Posterior cingulate gyrus (tissue), 11 donors: ENCODE results near the gene EIF4ENIF1.

Source experiments
- DNase-seq, 10 donors: peaks; one replicate each; pipeline versions ENCODE4 v3.0.0 to v3.0.0-alpha.2; 2020 to 2021; ENCODE audit warnings: mixed read lengths in 3 of 10
- intact Hi-C: fragments of 100-400 bp; cut with DNase I; formaldehyde crosslinking; loops from one replicate; pipeline ENCODE4 v1.15.1; 2023

Gene EIF4ENIF1

DNA sequence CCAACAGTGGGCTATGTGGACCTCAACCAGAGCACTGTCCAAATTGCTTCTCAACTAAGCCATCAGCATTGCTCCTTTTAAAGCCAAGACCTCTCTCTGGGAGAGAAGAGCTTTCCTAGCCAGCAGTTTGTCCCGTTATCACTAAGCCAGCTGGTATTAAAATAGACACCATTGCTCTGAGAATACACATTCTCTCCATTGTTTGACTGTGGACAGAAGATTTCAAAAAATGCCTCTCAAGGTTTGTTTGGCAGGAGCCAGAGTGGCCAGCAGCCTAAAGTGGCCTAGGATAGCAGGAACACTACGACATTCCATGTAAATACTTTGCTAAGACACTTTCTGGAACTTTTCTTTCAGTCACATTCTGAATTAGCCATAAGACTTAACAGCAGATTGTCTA is 41.3 kb downstream of the EIF4ENIF1 start:
- intact Hi-C loops = no loop called here
- no peak for DNase-seq

DNA sequence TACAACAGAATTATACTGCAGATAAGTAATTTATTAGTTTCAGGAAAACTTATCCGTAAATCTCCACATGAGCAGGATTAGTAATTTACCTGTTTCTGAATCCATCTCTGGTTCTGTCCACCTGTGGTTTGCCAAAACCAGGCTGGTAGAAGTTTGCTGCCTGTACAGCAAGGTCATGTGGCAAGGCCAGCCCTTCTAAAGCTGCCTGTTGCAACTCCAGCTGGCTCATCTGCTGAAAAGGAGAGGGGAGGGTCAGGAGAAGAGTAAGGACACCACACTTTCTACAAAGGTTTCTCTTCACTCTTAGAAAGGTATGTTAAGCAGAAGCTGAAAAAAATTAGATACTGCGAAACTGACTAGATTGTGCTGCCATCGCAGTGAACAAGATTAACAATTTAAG is 42.3 kb downstream of the EIF4ENIF1 start:
- no peak for DNase-seq
- intact Hi-C loops = no loop called here

DNA sequence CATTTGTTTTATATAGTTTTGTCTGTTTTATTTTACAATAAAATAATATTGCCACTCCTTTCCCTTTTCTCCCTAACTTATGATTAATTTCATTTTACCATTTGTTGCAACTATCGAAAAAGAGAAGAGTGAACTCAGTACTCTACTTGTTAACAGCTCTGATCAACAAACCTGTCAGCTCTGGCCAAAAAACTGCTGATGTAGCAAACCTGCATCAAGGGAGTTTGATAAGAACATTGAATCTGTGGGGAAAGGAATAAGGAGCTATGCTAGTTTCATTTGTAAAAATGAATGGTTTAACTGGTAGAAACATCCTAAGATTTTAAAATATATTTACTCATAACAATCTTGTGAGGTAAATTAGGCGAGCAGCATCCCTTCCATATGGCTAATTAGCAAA is 42.9 kb downstream of the EIF4ENIF1 start:
- intact Hi-C loops = no loop called here

DNA sequence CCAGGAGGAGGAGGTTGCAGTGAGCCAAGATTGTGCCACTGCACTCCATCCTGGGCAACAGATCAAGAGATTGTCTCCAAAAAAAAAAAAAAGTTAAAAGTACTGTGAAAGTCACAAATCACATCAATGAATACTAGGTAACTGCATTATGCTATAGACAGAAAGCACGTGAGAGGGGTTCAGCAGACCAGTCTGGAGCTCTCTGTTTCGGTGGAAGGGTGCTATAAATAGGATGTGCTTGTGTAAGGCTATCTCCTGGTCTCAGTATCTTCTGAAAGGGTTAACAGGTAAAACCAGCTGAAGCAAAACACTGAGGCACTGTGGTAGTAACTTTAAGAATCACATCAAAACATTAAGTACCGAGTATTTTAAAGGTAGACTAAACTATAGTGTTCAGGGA is 43.4 kb downstream of the EIF4ENIF1 start:
- intact Hi-C loops = no loop called here
- DNase-seq = no peak

More for the DNA sequence above, 42.9 kb downstream of the EIF4ENIF1 start:
- DNase-seq = no peak

DNA sequence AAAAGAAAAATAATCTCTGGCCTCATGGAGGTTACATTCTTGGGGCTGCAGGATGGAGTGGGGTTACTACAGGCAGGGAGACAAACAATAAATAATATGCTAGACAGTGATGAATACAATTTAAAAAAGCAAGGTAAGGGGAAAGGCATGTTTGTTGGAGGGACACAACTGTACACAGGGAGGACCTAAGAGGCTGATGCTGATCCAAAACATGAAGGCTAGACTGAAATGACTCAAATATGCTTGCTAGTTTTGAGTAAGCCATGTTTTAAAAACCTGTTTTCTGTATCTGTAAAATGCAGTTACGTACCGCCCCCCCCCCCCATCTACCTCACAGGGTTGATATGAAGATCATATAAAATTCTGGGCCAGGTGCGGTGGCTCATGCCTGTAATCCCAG is 44.0 kb downstream of the EIF4ENIF1 start:
- no peak for DNase-seq
- intact Hi-C loops = no loop called here

DNA sequence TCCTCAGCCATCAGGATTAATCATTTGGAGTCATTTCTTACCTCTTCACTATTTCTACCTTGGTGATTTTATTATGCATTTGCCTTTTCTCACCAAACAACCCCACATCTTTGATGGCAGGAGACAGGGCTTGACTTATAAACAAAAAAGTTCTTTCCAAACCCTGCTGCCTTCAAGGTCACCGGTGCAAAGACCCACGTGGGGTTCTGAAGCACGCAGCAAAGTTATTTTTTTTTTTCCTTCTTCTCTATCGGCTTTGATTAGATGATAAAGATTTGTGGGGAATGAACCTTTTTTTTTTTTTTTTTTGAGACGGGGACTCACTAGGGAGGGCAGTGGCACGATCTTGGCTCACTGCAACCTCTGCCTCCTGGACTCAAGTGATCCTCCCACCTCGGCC is 46.1 kb downstream of the EIF4ENIF1 start:
- no peak for DNase-seq
- intact Hi-C loops = no loop called here

DNA sequence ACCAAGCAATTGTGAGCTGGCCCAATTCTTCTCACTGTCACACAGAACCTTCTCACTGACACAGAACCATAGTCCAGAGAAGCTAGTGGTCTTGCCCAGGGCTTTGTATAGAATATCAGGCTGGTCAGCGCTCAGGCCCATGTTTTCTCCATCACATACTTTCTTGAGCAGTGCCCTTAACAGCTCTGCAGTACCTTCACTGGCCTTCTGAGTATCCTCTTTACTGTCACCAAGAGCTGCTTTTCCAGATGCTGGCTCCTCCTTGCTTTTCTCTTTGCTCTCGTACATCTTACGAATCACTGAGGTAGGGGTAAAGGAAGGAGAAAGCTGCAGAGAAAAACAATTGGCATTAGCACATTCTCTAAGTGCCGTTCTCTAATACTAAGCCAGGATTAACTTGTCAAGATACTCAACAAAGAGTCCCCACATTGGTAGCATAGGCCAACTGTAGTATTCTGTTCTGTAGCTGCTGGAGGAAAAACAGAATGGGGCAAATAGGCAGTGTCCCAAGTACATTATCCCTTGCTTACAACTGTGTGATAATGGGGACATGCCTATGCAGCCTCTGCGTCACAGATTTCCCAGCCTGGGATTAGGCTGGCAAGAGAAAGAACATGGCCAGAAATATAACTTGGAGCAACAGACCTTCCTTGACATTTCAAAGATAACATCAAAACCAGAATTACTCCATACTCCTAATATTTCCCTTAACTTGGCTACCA is 46.7 kb downstream of the EIF4ENIF1 start:
- intact Hi-C loops = no loop called here
- DNase-seq = no peak

DNA sequence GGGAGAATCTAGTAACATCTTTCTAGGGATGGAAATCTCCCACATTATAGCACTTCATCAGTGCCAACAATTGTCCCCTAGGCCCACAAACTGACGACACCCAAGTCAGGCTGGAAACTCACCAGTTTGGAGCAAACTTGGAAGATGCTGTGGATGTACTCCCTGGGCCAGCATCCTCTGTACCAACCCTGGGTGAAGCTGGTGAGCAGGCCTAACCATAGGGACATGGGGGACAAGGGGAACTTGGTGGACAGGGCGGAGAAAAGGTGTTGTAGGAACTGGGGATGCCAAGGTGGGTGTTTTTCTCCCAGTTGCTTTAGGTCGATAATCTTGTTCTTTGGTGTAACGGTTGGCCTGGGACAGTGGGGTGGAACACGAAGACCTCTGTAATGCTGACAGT is 48.0 kb downstream of the EIF4ENIF1 start:
- no peak for DNase-seq
- intact Hi-C loops = no loop called here

DNA sequence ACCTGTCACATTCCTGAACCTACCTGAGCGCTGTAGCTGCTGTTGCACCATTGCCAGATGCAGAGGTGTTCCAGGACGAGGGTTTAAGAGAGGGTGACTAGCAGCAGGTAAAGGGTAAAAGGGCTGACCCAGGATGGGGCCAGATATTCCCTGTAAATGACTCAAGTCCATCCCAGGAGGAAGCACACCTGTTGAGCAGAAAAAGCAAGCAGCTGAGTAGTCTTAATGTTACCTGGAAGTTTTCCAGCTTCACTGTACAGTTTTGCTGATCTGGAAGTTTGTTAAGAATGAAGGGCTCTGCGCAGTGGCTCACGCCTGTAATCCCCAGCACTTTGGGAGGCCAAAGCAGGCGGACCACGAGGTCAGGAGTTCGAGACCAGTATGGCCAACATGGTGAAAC is 49.0 kb downstream of the EIF4ENIF1 start:
- no peak for DNase-seq
- intact Hi-C loops = no loop called here

DNA sequence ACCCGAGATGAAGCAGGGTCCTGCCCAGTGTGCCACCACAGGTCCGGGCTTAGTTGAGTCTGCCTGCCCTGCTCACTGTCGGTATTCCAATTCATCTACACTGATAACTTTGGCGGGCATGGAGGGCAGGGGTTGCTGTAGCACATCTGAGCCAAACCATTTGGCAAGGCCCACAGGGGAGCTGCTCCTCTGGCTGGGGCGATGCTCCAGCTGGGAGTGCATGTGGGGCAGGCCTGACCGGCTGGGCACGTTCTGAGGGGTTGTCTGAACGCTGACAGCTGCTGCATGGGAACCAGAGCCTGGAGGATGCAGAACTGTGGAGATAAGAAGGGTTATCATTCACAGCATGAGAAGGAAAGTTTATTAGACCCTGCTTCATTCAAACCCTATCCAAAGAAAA is 49.8 kb downstream of the EIF4ENIF1 start:
- intact Hi-C loops = no loop called here
- DNase-seq = peak in 4 of 10 donors; percentile 6 to 82 (median 45)

DNA sequence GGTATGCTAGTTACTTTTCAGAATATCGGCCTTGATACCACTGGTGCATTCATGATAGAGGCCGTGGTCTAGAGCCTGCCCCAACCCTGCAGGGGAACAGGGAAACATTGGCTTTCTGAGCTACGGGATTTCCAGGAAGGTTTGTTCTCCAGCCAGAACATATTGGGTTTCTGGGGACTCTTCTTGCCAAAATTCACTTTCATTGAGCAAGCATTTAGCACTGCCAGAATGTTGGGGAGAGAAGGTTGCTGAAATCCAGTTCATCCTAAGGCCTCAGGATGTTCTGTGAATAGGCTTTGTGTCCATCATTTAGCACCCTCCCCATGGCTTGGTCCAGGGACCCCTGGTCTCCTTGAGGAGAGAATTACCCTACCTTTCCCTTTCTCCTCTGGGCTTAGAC is 53.5 kb downstream of the EIF4ENIF1 start:
- DNase-seq = no peak
- intact Hi-C loops = no loop called here

DNA sequence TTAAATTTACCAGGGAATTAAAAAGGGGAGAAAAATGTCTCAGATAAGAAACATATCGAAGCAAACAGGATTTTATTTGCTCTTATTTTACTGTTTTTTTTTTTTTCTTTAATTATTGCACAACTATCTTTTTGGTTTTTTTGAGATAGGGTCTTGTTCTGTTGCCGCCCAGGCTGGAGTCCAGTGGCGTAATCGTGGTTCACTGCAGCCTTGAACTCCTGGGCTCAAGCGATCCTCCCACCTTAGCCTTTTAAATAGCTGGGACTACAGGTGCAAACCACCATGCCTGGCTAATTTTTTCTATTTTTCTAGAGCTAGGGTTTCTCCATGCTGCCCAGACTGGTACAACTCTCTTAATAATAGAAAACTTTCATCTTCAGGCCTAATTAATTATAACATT is 57.7 kb downstream of the EIF4ENIF1 start:
- DNase-seq = no peak
- intact Hi-C loops = no loop called here

DNA sequence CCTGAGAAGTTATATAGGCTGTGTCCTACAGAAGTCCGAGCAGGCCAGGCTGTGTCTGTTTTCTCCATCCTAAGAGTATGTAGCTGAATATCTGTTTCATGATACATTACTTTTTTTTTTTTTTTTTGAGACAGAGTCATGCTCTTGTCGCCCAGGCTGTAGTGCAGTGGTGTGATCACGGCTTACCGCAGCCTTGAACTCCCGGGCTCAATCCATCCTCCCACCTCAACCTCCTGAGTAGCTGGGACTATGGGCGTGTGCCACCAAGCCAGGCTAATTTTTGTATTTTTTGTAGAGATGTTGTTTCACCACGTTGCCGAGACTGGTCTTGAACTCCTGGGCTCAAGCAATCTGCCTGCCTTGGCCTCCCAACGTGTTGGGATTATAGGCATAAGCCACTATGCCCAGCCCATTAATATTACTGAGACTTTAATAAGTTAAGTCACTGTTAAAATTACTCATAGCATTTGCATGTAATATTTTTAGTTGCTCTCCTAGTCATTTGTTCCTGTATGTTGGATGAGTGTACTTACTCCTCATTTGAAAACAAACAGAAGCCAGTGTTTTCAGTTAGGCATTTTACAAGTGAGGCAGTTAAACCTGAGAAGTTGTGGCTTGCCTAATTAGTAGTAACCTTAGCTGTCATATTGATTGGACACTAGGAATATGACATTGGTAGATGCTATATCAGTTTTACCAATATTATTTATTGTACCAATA is 64.2 kb downstream of the EIF4ENIF1 start:
- intact Hi-C loops = no loop called here
- no peak for DNase-seq

DNA sequence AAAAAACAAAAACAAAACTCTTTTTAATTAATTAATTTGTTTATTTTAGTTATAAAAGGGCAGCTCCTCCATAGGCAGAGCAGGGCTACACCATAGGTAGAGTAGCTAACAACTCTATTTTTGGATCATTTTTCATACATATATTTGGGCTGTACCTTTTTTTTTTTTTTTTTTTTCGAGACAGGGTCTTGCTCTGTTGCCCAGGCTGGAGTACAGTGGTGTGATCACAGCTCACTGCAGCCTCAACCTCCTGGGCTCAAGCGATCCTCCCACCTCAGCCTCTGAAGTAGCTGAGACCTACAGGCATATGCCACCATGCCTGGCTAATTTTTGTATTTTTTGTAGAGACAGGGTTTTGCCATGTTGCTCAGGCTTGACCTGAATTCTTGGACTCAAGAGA is 87.3 kb downstream of the EIF4ENIF1 start:
- DNase-seq = peak in 1 of 10 donors; percentile 8
- intact Hi-C loops = loop anchor here (10.0 kb wide), 1 partner anchor 82 kb away; the partner anchor contains the start of gene EIF4ENIF1

DNA sequence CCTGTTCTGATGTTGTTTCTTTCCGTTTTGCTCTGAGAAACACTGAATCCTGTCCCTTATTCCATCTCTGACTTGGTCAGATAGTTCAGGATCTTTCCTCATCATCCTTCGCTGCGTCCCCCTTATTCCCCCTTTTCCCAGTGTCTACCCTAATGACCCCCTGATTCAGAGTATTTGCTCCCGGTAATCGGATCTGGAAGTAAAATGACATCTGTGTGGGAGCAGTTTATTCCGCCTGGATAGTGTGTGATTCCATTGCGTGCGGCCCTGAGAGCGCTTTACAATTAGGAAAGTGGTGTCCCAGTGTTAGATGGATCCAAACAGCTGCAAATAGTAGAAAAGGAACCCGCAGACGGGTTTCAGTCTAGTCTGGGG is 89.6 kb downstream of the EIF4ENIF1 start:
- DNase-seq = peak in 1 of 10 donors; percentile 42
- intact Hi-C loops = loop anchor here (10.0 kb wide), 1 partner anchor 85 kb away; the partner anchor contains the start of gene EIF4ENIF1

DNA sequence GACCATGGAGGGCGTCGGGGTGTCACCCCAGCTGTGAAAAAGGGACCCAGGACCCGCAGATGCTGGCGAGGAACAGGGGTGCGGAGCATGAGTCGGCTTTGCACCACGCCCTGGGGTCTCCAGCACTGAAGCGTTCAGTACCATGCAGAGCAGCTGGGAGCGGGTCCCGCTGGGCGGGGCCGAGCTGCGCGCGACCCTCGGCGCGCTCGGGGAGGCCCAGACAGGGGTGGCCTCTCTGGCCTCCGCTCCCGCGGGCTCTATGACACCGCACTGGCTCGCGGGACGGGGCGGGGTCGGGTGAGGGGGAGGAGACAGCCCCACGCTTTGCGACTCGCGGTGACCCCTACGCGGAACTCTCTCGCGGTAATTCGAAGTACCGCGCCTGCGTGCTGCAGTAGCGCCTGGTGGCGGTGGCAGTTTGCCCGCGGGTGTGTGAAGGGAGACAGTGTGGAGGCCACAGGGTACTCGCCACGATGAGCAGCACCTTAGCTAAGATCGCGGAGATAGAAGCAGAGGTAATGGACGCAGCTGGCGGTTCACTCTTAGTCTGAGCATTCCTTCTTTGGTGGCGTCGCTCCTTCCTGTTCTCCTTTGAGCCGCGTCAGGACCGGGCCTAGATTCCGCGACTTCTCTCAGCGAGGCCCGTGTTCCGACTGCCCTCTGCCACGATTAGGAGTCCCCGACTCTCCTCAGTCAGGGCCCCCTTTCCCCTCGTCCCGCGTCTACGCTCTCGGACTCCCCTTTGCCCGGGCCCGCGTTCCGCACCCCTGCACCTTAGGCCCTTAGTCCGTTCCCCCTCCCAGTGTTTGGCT is 90.2 kb downstream of the EIF4ENIF1 start, which contains the start of gene DRG1:
Gene DRG1 (plus strand): TSS at position 394 of the 812 bp plus-strand sequence. CDS start 80 bp downstream, at position 474.
- intact Hi-C loops = loop anchor here (1.0 to 10.0 kb wide), 2 partner anchors 53 to 85 kb away; partner anchors contain the start of genes EIF4ENIF1 and PATZ1
- peak; percentile 97 to 100 (median 98) for DNase-seq

DNA sequence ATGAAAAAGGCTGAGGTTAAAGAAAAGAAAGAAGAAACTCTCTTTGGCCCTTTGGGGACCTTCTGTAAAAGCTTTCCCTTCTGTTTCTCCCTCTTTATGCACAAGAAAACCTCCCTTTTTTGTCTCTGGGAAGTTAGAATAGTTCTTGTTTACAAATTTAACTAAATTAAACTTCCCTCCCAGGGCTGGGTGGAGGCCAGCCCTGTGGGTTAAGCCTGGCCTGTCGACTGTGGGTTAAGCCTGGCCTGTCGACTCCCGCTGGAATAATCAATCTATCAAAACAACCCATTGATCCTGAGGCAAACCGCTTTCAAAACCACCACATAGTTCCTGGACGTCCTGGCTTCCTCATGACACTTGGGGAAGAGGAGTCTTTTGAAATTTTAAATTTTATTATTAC is 91.4 kb downstream of the EIF4ENIF1 start:
- DNase-seq = peak in 1 of 10 donors; percentile 17
- intact Hi-C loops = no loop called here

DNA sequence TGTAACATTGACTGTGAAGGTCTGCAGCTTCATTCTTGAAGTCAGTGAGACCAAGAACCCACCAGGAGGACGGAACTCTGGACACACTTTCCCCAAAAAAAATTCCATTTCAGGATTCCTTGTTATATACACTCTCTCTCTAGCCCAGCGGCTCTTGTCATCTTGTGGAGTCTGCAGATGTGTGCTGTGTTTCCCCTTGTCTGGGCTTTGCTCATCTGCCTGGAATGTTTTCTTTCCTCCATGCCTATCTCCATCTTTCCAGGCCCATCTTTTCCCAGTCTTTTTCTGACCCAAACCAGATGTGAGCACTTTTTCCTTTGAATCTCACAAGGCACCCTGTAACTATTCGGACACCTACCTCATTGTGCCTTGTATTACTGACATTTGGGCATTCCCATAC is 95.3 kb downstream of the EIF4ENIF1 start:
- DNase-seq = no peak
- intact Hi-C loops = no loop called here

DNA sequence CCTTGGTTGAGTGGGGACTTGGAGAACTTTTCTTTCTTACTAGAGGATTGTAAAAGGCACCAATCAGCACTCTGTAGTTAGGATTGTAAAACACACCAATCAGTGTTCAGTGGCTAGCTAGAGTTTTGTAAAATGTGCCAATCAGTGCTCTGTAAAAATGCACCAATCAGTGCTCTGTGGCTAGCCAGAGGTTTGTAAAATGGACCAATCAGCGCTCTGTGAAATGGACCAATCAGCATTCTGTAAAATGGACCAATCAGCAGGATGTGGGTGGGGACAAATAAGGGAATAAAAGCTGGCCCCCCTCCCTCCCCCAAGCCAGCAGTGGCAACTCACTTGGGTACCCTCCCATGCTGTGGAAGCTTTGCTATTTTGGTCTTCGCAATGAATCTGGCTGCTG is 95.7 kb downstream of the EIF4ENIF1 start:
- intact Hi-C loops = no loop called here
- no peak for DNase-seq
